ENCODE results near the gene ATP2A1. TPM values are rescaled to one million over a fixed set of nuclear protein-coding genes. Genes with fewer than 3 reads are reported as not detected.

ATP2A1 gene
- total RNA-seq, 1 experiment from 2014 or later, result 10.3 TPM

- Histone ChIP-seq H2AFZ (ENCODE audit: low read depth, low read length, poor library complexity, severe bottlenecking) (no peak within 1 kb of the TSS), H3K4me3 (replicated peaks in 1 of 2; ENCODE audit: low read depth in 1 of 2, low read length in 2 of 2) (peak within 1 kb of the TSS; percentile 97 to 100), H3K79me2 (ENCODE audit: insufficient read depth, low read length) (peaks cover 38% of the 10 kb centered on the region), H3K27me3 (ENCODE audit: insufficient read depth, low read length) (no peaks in the 10 kb centered on the region), H3K9me3 (ENCODE audit: control insufficient read depth in 1 of 2, insufficient read depth in 1 of 2, low read depth in 1 of 2, low read length in 2 of 2) (no peaks in the 10 kb centered on the region), H3K9me2 (ENCODE audit: insufficient read depth) (no peaks in the 10 kb centered on the region), H3K9ac (ENCODE audit: low read length) (peak within 1 kb of the TSS; percentile 100), H4K20me1 (ENCODE audit: insufficient read depth) (peaks cover 6% of the 10 kb centered on the region; the same call in 1 of the 2 replicates), H3K4me1 (ENCODE audit: control insufficient read depth in 1 of 2, insufficient read depth in 2 of 2, low read length in 2 of 2) (peaks cover 8 to 19% of the 10 kb centered on the region in 2 experiments; a peak in 3 of 4 replicates), H3K4me2 (ENCODE audit: low read length) (peak within 1 kb of the TSS; percentile 84), H3K36me3 (ENCODE audit: control insufficient read depth in 1 of 2, insufficient read depth in 2 of 2, low read length in 2 of 2) (peaks cover 24 to 33% of the 10 kb centered on the region in 2 experiments; a peak in 3 of 4 replicates), H3K27ac (ENCODE audit: low read depth, low read length) (peak within 1 kb of the TSS; percentile 77)
- intact Hi-C loops (cut with micrococcal nuclease), result no loop called here
- ChIA-PET CTCF (interaction anchor here (0.6 to 1.8 kb wide), 6 partner anchors 12 to 128 kb away, joined by 3 to 7 read pairs (median 4); partner anchors contain the start of genes SH2B1 and SPNS1), RAD21 (ENCODE audit: low non-redundant PET in 1 of 2, low total read pairs in 2 of 2, uncharacterized antibody in 2 of 2, unreplicated experiment in 2 of 2) (interaction anchor here in 1 of 2 experiments (0.5 kb wide), 1 partner anchor 79 kb away, joined by 3 read pairs; the partner anchor contains the start of gene RABEP2), POLR2A (interaction anchor here (0.7 to 2.2 kb wide), 5 partner anchors 10 to 99 kb away, joined by 3 to 20 read pairs (median 4); partner anchors contain the start of genes ATXN2L and SH2B1)
- peak; percentile 97 for DNase-seq (ENCODE audit: low read depth, low spot score)
- ATAC-seq, result peak; percentile 92
- no TSS peak for BruUV-seq (replicated peaks)
- TF ChIP-seq POLR2AphosphoS5 (IDR thresholded peaks at IDR 0.05; ENCODE audit: low read depth, low read length), result peak; percentile 76
- TF ChIP-seq ZNF274 (IDR thresholded peaks at IDR 0.05; ENCODE audit: low read depth, low read length), result no peak
- peak; percentile 30 for TF ChIP-seq POLR2A (IDR thresholded peaks at IDR 0.05; ENCODE audit: borderline replicate concordance, extremely low read depth, insufficient read depth, insufficient read length)
- TF ChIP-seq CTCF (IDR thresholded peaks at IDR 0.05 in 2 of 3, conservative IDR thresholded peaks at IDR 0.05 in 1 of 3; ENCODE audit: borderline replicate concordance in 1 of 3, insufficient read depth in 1 of 3, low read depth in 2 of 3, low read length in 2 of 3), result peak; percentile 29 to 62 (median 56); a peak in 5 of 6 replicates
- TF ChIP-seq SP1 (IDR thresholded peaks at IDR 0.05; ENCODE audit: low read depth), result peak; percentile 90
- peak; percentile 52 for TF ChIP-seq TCF7L2 (IDR thresholded peaks at IDR 0.05; ENCODE audit: borderline replicate concordance, extremely low read depth, insufficient read depth, insufficient read length)
- no peak for TF ChIP-seq EZH2phosphoT487 (IDR thresholded peaks at IDR 0.05; ENCODE audit: borderline replicate concordance)
- TF ChIP-seq MAX (IDR thresholded peaks at IDR 0.05), result peak; percentile 82
- peak; percentile 68 for TF ChIP-seq YY1 (IDR thresholded peaks at IDR 0.05; ENCODE audit: extremely low read depth, insufficient replicate concordance, low read depth, low read length)
- TF ChIP-seq FOSL1 (IDR thresholded peaks at IDR 0.05; ENCODE audit: low read depth), result no peak
- TF ChIP-seq EGR1 (IDR thresholded peaks at IDR 0.05; ENCODE audit: low read depth), result peak; percentile 49; the same call in 1 of the 2 replicates
- TF ChIP-seq ELF1 (IDR thresholded peaks at IDR 0.05; ENCODE audit: borderline replicate concordance, low read depth), result no peak; the same call in 1 of the 2 replicates
- TF ChIP-seq REST (IDR thresholded peaks at IDR 0.05; ENCODE audit: low read depth), result no peak
- TF ChIP-seq ZBTB33 (IDR thresholded peaks at IDR 0.05; ENCODE audit: extremely low read depth, insufficient replicate concordance, low read length), result no peak
- no peak for TF ChIP-seq ATF3 (IDR thresholded peaks at IDR 0.05)
Measured at GRCh38 chr16:28846080-28846932, 32.0 kb upstream of the ATP2A1 start, which contains the start of gene TUFM. TSS of gene TUFM (minus strand) at chr16:28846348. CDS start at chr16:28846269, 79 bp downstream.

All from HCT116 (cell line).